ENCODE measurements around the gene TMED7. TPM values are rescaled to one million over a fixed set of nuclear protein-coding genes. Genes with fewer than 3 reads are reported as not detected.
"Not testable (repeated sequence)": the region's sequence is repeated elsewhere in the genome, so short reads cannot be mapped to it uniquely, and the experiment has no call there.

TMED7 gene
- total and polyA plus RNA-seq, 5 donors from 2014 or later = 31.2 to 50.2 (median 35.3) TPM

DNA sequence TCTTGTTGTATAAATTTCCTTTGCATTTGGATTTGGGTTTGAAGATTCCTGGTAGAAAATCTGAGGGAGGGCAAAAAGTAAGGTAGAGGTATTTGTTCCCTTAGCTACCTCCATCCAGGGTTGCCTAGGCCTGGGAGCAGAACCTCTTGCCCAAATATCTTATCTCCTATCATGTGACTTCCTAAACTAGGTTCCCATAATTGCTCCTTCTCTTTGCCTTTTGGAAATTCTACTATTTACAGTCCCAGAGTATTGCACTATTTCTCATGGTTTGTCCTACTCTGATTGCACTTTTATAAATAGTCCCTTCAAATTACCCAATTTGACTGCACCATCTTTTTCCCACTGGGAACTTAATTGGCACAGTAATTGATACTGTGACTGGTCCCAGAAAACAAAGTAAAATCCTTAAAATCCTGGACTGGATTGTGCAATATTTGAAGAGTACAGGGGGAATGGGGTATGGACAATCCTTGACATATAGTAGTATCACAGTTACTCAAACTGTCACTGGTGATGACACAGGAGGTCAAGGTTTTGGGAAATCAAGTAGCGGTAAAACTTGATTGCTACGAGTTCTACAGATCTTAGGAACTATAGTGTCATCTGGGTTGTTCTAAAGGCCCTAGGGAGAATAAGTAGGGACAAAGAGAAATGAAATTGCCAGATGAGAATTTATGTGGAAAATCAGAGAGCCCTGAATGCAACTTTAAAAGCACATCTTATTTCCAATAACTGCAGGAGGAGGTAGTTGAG, 31.5 kb upstream of the TMED7 start:
- no peaks in the 10 kb centered on the region for H3K4me1 Mint-ChIP-seq
- no peak overlapping the region for H3K27ac Mint-ChIP-seq
- Histone ChIP-seq H3K9me3 (ENCODE audit: control insufficient read depth in 2 of 2, low read length in 2 of 2) (no peaks in the 10 kb centered on the region), H3K36me3 (ENCODE audit: control insufficient read depth, insufficient read depth, low read length) (no peaks in the 10 kb centered on the region), H3K27me3 (ENCODE audit: control insufficient read depth, insufficient read depth, low read length) (peaks cover 14% of the 10 kb centered on the region), H3K27ac (ENCODE audit: insufficient read depth, low read length, poor library complexity, severe bottlenecking) (no peak overlapping the region), H3K4me3 (ENCODE audit: low read depth, low read length) (no peak overlapping the region), H3K4me1 (ENCODE audit: control insufficient read depth, insufficient read depth, low read length, poor library complexity, severe bottlenecking) (no peaks in the 10 kb centered on the region)
- ATAC-seq (ENCODE audit: low read depth in 2 of 2) (no peak), DNase-seq (no peak)
- H3K9me3 Mint-ChIP-seq = peaks cover 0 to 3% (median 0%) of the 10 kb centered on the region in 7 donors
- peaks cover 23% of the 10 kb centered on the region for H3K27me3 Mint-ChIP-seq
- no peak overlapping the region for H3K4me3 Mint-ChIP-seq
- H3K36me3 Mint-ChIP-seq = no peaks in the 10 kb centered on the region

DNA sequence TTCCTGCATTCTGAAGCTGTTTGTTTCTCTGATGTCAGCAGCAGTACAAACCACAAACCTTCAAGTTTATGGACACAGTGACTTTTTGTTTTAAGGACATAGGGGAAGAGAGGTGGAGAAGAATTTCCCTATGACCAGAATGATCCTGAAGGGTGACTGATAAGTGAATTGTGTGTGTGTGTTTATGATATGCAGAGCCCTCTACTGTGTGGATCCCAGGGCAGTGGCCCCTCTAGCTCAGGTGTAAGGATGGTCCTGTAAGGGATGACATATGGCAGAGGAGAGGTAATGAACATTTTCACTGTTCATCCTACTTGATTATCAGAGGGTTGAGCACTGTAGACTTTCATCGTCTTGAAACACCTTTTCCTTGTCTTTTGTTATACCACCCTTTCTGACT, 30.6 kb upstream of the TMED7 start:
- no peaks in the 10 kb centered on the region for H3K36me3 ChIP-seq (ENCODE audit: control insufficient read depth, insufficient read depth, low read length)
- H3K27me3 Mint-ChIP-seq = peaks cover 21% of the 10 kb centered on the region
- H3K27me3 ChIP-seq (ENCODE audit: control insufficient read depth, insufficient read depth, low read length) = peaks cover 14% of the 10 kb centered on the region
- no peak overlapping the region for H3K4me3 ChIP-seq (ENCODE audit: low read depth, low read length)
- DNase-seq (no peak), ATAC-seq (ENCODE audit: low read depth in 2 of 2) (no peak)
- H3K4me3 Mint-ChIP-seq = no peak overlapping the region
- no peaks in the 10 kb centered on the region for H3K36me3 Mint-ChIP-seq
- peaks cover 0 to 3% (median 0%) of the 10 kb centered on the region in 7 donors for H3K9me3 Mint-ChIP-seq
- no peaks in the 10 kb centered on the region for H3K9me3 ChIP-seq (ENCODE audit: control insufficient read depth in 2 of 2, low read length in 2 of 2)
- no peaks in the 10 kb centered on the region for H3K4me1 ChIP-seq (ENCODE audit: control insufficient read depth, insufficient read depth, low read length, poor library complexity, severe bottlenecking)
- H3K27ac ChIP-seq (ENCODE audit: insufficient read depth, low read length, poor library complexity, severe bottlenecking) = no peak overlapping the region
- no peaks in the 10 kb centered on the region for H3K4me1 Mint-ChIP-seq
- H3K27ac Mint-ChIP-seq = no peak overlapping the region

DNA sequence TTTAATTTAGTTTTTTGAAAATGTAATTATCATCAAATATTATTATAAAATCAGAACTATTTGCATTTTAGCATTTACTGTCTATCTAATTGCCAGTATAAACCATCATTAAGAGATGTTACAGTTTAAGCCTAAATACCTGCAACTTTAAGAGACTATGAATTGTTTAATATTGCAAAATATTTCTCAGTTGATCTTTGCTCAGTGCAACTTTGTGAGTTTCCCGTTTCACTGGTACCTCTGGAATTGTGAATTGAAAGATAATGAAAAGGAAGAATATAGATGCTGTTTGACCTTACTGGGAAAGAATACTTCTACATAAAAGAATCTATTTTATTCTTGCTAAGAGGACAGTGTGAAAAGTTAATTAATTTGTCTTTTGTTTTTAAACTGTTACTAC, 30.2 kb upstream of the TMED7 start:
- Histone ChIP-seq H3K4me1 (ENCODE audit: control insufficient read depth, insufficient read depth, low read length, poor library complexity, severe bottlenecking) (no peaks in the 10 kb centered on the region), H3K9me3 (ENCODE audit: control insufficient read depth in 2 of 2, low read length in 2 of 2) (no peaks in the 10 kb centered on the region), H3K27me3 (ENCODE audit: control insufficient read depth, insufficient read depth, low read length) (peaks cover 12% of the 10 kb centered on the region), H3K36me3 (ENCODE audit: control insufficient read depth, insufficient read depth, low read length) (no peaks in the 10 kb centered on the region), H3K4me3 (ENCODE audit: low read depth, low read length) (no peak overlapping the region), H3K27ac (ENCODE audit: insufficient read depth, low read length, poor library complexity, severe bottlenecking) (no peak overlapping the region)
- Mint-ChIP-seq H3K27me3 (peaks cover 21% of the 10 kb centered on the region), H3K27ac (no peak overlapping the region), H3K4me1 (no peaks in the 10 kb centered on the region), H3K36me3 (no peaks in the 10 kb centered on the region), H3K4me3 (no peak overlapping the region), H3K9me3 (peaks cover 0 to 3% (median 0%) of the 10 kb centered on the region in 7 donors)
- ATAC-seq (ENCODE audit: low read depth in 2 of 2) (no peak), DNase-seq (no peak)

DNA sequence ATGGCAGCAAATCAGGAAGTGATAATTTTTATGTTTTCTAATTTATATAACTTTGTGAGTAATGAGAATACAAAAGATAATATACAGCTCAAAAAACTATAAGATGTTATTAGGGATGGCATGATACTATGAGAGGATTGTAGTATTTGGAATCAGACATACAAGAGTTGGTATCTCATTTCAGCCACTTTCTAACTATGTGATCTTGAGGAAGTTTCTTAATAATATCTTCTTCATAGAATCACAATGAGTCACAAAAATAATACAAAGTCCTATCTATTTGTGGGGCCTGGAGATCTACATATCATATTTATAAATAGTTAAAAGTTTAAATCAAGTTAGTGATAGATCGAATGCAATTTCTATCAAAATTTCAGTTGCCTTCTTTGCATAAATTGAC, 23.7 kb upstream of the TMED7 start:
- no peak overlapping the region for H3K4me3 ChIP-seq (ENCODE audit: low read depth, low read length)
- Mint-ChIP-seq H3K36me3 (no peaks in the 10 kb centered on the region), H3K4me3 (no peak overlapping the region), H3K27me3 (no peaks in the 10 kb centered on the region), H3K9me3 (no peaks in the 10 kb centered on the region), H3K27ac (no peak overlapping the region), H3K4me1 (no peaks in the 10 kb centered on the region)
- H3K27me3 ChIP-seq (ENCODE audit: control insufficient read depth, insufficient read depth, low read length) = peaks cover 2% of the 10 kb centered on the region
- no peaks in the 10 kb centered on the region for H3K4me1 ChIP-seq (ENCODE audit: control insufficient read depth, insufficient read depth, low read length, poor library complexity, severe bottlenecking)
- ATAC-seq (ENCODE audit: low read depth in 2 of 2) (no peak), DNase-seq (no peak)
- no peaks in the 10 kb centered on the region for H3K36me3 ChIP-seq (ENCODE audit: control insufficient read depth, insufficient read depth, low read length)
- no peak overlapping the region for H3K27ac ChIP-seq (ENCODE audit: insufficient read depth, low read length, poor library complexity, severe bottlenecking)
- H3K9me3 ChIP-seq (ENCODE audit: control insufficient read depth in 2 of 2, low read length in 2 of 2) = no peaks in the 10 kb centered on the region

DNA sequence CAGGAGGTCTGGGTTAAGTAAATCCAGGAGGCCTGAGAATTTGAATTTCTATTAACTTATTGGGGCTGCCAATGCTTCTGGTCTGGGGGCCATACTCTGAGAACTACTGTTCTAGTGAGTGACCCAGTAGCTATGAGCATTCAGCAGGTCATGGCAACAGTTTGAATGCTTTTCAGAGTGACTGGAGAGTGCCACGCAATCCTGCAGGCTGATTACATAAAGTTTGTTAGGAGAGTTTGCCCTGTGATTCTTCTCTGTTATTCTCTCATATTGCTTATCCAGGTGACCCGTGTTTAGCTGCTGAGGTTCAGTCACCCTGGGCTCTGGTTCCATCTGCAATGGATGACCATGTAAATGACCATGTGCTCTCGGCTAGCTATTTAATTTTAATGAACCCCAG, 22.2 kb upstream of the TMED7 start:
- Histone ChIP-seq H3K9me3 (ENCODE audit: control insufficient read depth in 2 of 2, low read length in 2 of 2) (no peaks in the 10 kb centered on the region), H3K4me1 (ENCODE audit: control insufficient read depth, insufficient read depth, low read length, poor library complexity, severe bottlenecking) (no peaks in the 10 kb centered on the region), H3K27ac (ENCODE audit: insufficient read depth, low read length, poor library complexity, severe bottlenecking) (no peak overlapping the region), H3K27me3 (ENCODE audit: control insufficient read depth, insufficient read depth, low read length) (peaks cover 10% of the 10 kb centered on the region), H3K36me3 (ENCODE audit: control insufficient read depth, insufficient read depth, low read length) (no peaks in the 10 kb centered on the region), H3K4me3 (ENCODE audit: low read depth, low read length) (no peak overlapping the region)
- ATAC-seq (ENCODE audit: low read depth in 2 of 2) = no peak
- peaks cover 6% of the 10 kb centered on the region for H3K27me3 Mint-ChIP-seq
- DNase-seq = no peak
- no peaks in the 10 kb centered on the region for H3K9me3 Mint-ChIP-seq
- no peak overlapping the region for H3K27ac Mint-ChIP-seq
- no peak overlapping the region for H3K4me3 Mint-ChIP-seq
- H3K36me3 Mint-ChIP-seq = no peaks in the 10 kb centered on the region
- no peaks in the 10 kb centered on the region for H3K4me1 Mint-ChIP-seq

DNA sequence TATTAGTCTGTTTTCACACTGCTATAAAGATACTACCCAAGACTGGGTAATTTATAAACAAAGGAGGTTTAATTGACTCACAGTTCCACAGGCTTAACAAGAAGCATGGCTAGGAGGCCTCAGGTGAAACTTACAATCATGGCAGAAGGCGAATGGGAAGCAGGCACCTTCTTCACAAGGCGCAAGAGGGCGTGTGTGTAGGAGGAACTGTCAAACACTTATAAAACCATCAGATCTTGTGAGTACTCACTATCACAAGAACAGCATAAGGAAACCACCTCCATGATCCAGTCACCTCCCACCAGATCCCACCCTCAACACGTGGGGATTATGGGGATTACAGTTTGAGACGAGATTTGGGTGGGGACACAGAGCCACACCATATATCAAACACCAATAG, 19.6 kb upstream of the TMED7 start:
- DNase-seq; H3K9me3 ChIP-seq (ENCODE audit: control insufficient read depth in 2 of 2, low read length in 2 of 2); H3K36me3 ChIP-seq (ENCODE audit: control insufficient read depth, insufficient read depth, low read length); H3K4me3 ChIP-seq (ENCODE audit: low read depth, low read length); H3K4me1 ChIP-seq (ENCODE audit: control insufficient read depth, insufficient read depth, low read length, poor library complexity, severe bottlenecking); H3K4me3 Mint-ChIP-seq; H3K27ac Mint-ChIP-seq; H3K9me3 Mint-ChIP-seq; H3K27me3 Mint-ChIP-seq; ATAC-seq (ENCODE audit: low read depth in 2 of 2); H3K4me1 Mint-ChIP-seq; H3K27ac ChIP-seq (ENCODE audit: insufficient read depth, low read length, poor library complexity, severe bottlenecking); H3K36me3 Mint-ChIP-seq: not testable (repeated sequence)
- peaks cover 10% of the 10 kb centered on the region for H3K27me3 ChIP-seq (ENCODE audit: control insufficient read depth, insufficient read depth, low read length)

DNA sequence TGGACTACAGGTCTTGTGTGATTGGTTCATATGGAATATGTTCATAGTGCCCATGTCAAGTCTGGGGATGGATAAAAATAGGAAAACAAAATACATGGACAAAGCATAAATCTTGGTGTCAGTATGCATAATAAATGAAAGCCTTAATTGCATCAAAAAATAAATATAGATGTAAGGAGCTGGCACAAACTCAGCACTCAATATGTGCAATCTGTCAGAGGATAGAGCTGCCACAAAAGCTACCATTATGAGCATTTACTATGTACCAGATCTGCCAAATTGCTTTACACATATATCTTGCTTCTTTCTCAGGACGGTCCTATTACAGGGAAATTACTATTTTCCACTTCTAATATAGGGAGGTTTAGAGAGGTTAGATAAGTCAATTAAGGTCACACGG, 18.2 kb upstream of the TMED7 start:
- no peak for ATAC-seq (ENCODE audit: low read depth in 2 of 2)
- H3K9me3 Mint-ChIP-seq = no peaks in the 10 kb centered on the region
- no peaks in the 10 kb centered on the region for H3K4me1 Mint-ChIP-seq

DNA sequence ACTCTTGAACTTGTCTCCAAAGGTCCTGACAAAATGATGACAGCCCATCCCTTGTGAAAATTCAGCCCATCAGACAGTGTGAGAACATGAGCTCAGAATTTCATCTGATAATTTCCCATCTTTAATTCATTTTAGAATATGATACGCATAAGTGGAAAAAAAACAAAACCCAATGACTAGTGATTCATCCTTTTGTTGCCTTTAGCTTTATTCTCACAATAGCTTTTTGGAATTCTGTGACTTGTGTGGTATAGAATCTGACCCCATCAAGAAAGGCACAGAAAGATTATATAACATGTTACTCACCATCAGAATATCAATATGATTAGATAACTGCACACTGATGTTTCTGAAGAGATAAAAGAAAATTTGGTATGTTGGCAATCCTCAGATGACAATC, 16.1 kb upstream of the TMED7 start:
- H3K4me1 Mint-ChIP-seq = no peaks in the 10 kb centered on the region
- peaks cover 6% of the 10 kb centered on the region for H3K27me3 Mint-ChIP-seq
- H3K4me3 ChIP-seq (ENCODE audit: low read depth, low read length) = no peak overlapping the region
- no peaks in the 10 kb centered on the region for H3K36me3 ChIP-seq (ENCODE audit: control insufficient read depth, insufficient read depth, low read length)
- H3K4me3 Mint-ChIP-seq = no peak overlapping the region
- no peaks in the 10 kb centered on the region for H3K36me3 Mint-ChIP-seq
- no peaks in the 10 kb centered on the region for H3K4me1 ChIP-seq (ENCODE audit: control insufficient read depth, insufficient read depth, low read length, poor library complexity, severe bottlenecking)
- no peak overlapping the region for H3K27ac Mint-ChIP-seq
- no peak for DNase-seq
- no peaks in the 10 kb centered on the region for H3K9me3 Mint-ChIP-seq
- H3K27ac ChIP-seq (ENCODE audit: insufficient read depth, low read length, poor library complexity, severe bottlenecking) = no peak overlapping the region
- peaks cover 10% of the 10 kb centered on the region for H3K27me3 ChIP-seq (ENCODE audit: control insufficient read depth, insufficient read depth, low read length)
- H3K9me3 ChIP-seq (ENCODE audit: control insufficient read depth in 2 of 2, low read length in 2 of 2) = no peaks in the 10 kb centered on the region
- no peak for ATAC-seq (ENCODE audit: low read depth in 2 of 2)

More for the DNA sequence above, 18.2 kb upstream of the TMED7 start:
- Histone ChIP-seq H3K4me3 (ENCODE audit: low read depth, low read length) (no peak overlapping the region), H3K4me1 (ENCODE audit: control insufficient read depth, insufficient read depth, low read length, poor library complexity, severe bottlenecking) (no peaks in the 10 kb centered on the region), H3K36me3 (ENCODE audit: control insufficient read depth, insufficient read depth, low read length) (no peaks in the 10 kb centered on the region), H3K27ac (ENCODE audit: insufficient read depth, low read length, poor library complexity, severe bottlenecking) (no peak overlapping the region), H3K27me3 (ENCODE audit: control insufficient read depth, insufficient read depth, low read length) (peaks cover 10% of the 10 kb centered on the region), H3K9me3 (ENCODE audit: control insufficient read depth in 2 of 2, low read length in 2 of 2) (no peaks in the 10 kb centered on the region)
- H3K27ac Mint-ChIP-seq = no peak overlapping the region
- H3K4me3 Mint-ChIP-seq = no peak overlapping the region
- H3K36me3 Mint-ChIP-seq = no peaks in the 10 kb centered on the region
- no peak for DNase-seq
- H3K27me3 Mint-ChIP-seq = peaks cover 6% of the 10 kb centered on the region
